ENCODE measurements around the gene P2RX4. TPM values are rescaled to one million over a fixed set of nuclear protein-coding genes. Genes with fewer than 3 reads are reported as not detected.
"Not testable (repeated sequence)": the region's sequence is repeated elsewhere in the genome, so short reads cannot be mapped to it uniquely, and the experiment has no call there.

The P2RX4 gene
- polyA plus RNA-seq, 3 donors, result 61.8 to 87.7 (median 74.7) TPM

DNA sequence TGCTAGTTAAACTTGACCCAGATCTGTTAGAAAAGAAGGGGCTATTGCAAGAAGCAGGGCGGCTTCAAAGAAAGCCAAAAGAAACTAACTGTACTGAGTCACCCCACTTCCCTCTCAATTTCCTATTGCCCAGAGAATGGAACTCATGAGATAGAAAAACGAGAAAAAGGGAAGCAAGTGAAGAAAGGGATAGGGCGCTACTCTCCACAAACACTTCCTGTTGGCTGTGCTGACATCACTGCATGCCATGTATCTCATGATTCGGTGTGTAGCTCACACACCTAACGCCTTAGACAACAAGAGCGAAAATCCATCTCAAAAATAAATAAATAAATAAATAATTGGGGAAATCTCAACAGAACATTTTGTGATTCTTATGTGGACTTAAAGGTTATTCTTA is 13.0 kb upstream of the P2RX4 start:
- TF ChIP-seq, protein P1, sequence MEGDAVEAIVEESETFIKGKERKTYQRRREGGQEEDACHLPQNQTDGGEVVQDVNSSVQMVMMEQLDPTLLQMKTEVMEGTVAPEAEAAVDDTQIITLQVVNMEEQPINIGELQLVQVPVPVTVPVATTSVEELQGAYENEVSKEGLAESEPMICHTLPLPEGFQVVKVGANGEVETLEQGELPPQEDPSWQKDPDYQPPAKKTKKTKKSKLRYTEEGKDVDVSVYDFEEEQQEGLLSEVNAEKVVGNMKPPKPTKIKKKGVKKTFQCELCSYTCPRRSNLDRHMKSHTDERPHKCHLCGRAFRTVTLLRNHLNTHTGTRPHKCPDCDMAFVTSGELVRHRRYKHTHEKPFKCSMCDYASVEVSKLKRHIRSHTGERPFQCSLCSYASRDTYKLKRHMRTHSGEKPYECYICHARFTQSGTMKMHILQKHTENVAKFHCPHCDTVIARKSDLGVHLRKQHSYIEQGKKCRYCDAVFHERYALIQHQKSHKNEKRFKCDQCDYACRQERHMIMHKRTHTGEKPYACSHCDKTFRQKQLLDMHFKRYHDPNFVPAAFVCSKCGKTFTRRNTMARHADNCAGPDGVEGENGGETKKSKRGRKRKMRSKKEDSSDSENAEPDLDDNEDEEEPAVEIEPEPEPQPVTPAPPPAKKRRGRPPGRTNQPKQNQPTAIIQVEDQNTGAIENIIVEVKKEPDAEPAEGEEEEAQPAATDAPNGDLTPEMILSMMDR (IDR thresholded peaks at IDR 0.05), result no peak
- Histone ChIP-seq H3K4me2 (replicated peaks; ENCODE audit: extremely low read depth, low read length, poor library complexity, severe bottlenecking) (peak overlapping the region; percentile 66), H3K9ac (ENCODE audit: insufficient read depth, low read length, poor library complexity, severe bottlenecking) (peak overlapping the region; percentile 19), H3K4me3 (replicated peaks in 1 of 3; ENCODE audit: low read depth in 2 of 3, low read length in 3 of 3) (peak overlapping the region in 1 of 3 experiments; percentile 58), H3K27ac (ENCODE audit: low read depth in 1 of 2, low read length in 2 of 2) (peak overlapping the region; percentile 90 to 93), H2AFZ (ENCODE audit: insufficient read depth, low read depth, low read length, poor library complexity, severe bottlenecking) (no peak overlapping the region), H3K9me3 (replicated peaks in 1 of 2; ENCODE audit: control insufficient read depth in 1 of 2, insufficient read depth in 1 of 2, low read length in 2 of 2) (no peaks in the 10 kb centered on the region), H3K36me3 (replicated peaks in 1 of 2; ENCODE audit: control insufficient read depth in 1 of 2, insufficient read depth in 2 of 2, low read length in 2 of 2) (no peaks in the 10 kb centered on the region), H3K4me1 (ENCODE audit: control insufficient read depth in 1 of 2, insufficient read depth in 2 of 2, low read length in 2 of 2) (peaks cover 15 to 22% of the 10 kb centered on the region in 2 donors), H3K79me2 (ENCODE audit: insufficient read depth, low read length) (no peaks in the 10 kb centered on the region), H4K20me1 (ENCODE audit: insufficient read depth, low read length) (no peaks in the 10 kb centered on the region), H3K27me3 (ENCODE audit: control insufficient read depth in 2 of 2, insufficient read depth in 2 of 2, low read length in 2 of 2) (no peaks in the 10 kb centered on the region)
- Mint-ChIP-seq H3K4me1 (peaks cover 15% of the 10 kb centered on the region), H3K9me3 (peaks cover 0 to 1% (median 0%) of the 10 kb centered on the region in 7 donors), H3K36me3 (no peaks in the 10 kb centered on the region), H3K27ac (peak overlapping the region; percentile 95 to 99 (median 98)), H3K27me3 (ENCODE audit: low read depth in 3 of 3) (peaks cover 0 to 3% (median 0%) of the 10 kb centered on the region in 3 donors), H3K4me3 (peak overlapping the region; percentile 52 to 72)
- intact Hi-C loops (cut with micrococcal nuclease), result loop anchor here in 1 of 2 donors (1.0 kb wide), 1 partner anchor 68 kb away; no protein-coding TSS in a partner anchor
- peak; percentile 90 to 98 (median 97) for DNase-seq
- WGBS (ENCODE audit: insufficient coverage), result no CpG with 5 or more reads among the region's 6 CpGs

DNA sequence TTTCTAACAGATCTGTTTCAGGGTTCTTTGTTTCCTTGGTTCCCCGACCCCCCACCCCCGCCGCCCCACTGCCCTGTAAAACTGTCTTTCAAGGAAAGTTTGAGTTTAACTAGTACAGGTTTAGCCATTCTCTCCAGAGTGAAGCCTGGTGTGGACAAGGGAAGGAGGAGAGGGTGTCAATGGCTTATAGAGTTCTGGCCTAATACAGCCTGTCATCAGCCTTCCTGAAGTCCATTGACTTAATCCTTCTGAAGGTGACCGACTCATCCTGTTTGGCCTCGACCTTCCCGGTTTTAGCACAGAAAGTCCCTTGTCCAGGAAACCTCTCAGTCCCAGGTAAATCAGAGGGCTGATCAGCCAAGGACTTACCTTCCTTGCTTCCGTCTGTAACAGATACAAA is 11.0 kb upstream of the P2RX4 start:
- Histone ChIP-seq H3K9me3 (replicated peaks in 1 of 2; ENCODE audit: control insufficient read depth in 1 of 2, insufficient read depth in 1 of 2, low read length in 2 of 2) (no peaks in the 10 kb centered on the region), H3K4me1 (ENCODE audit: control insufficient read depth in 1 of 2, insufficient read depth in 2 of 2, low read length in 2 of 2) (peaks cover 15 to 22% of the 10 kb centered on the region in 2 donors), H3K4me3 (replicated peaks in 1 of 3; ENCODE audit: low read depth in 2 of 3, low read length in 3 of 3) (no peak overlapping the region), H3K27me3 (ENCODE audit: control insufficient read depth in 2 of 2, insufficient read depth in 2 of 2, low read length in 2 of 2) (no peaks in the 10 kb centered on the region), H4K20me1 (ENCODE audit: insufficient read depth, low read length) (no peaks in the 10 kb centered on the region), H3K4me2 (replicated peaks; ENCODE audit: extremely low read depth, low read length, poor library complexity, severe bottlenecking) (no peak overlapping the region), H3K36me3 (replicated peaks in 1 of 2; ENCODE audit: control insufficient read depth in 1 of 2, insufficient read depth in 2 of 2, low read length in 2 of 2) (no peaks in the 10 kb centered on the region), H3K9ac (ENCODE audit: insufficient read depth, low read length, poor library complexity, severe bottlenecking) (no peak overlapping the region), H2AFZ (ENCODE audit: insufficient read depth, low read depth, low read length, poor library complexity, severe bottlenecking) (no peak overlapping the region), H3K27ac (ENCODE audit: low read depth in 1 of 2, low read length in 2 of 2) (no peak overlapping the region), H3K79me2 (ENCODE audit: insufficient read depth, low read length) (no peaks in the 10 kb centered on the region)
- Mint-ChIP-seq H3K4me3 (no peak overlapping the region), H3K9me3 (peaks cover 0 to 1% (median 0%) of the 10 kb centered on the region in 7 donors), H3K27me3 (ENCODE audit: low read depth in 3 of 3) (no peaks in the 10 kb centered on the region), H3K27ac (peak overlapping the region in 3 of 7 donors; percentile 63 to 96 (median 95)), H3K36me3 (no peaks in the 10 kb centered on the region), H3K4me1 (peaks cover 20% of the 10 kb centered on the region)
- 92% methylated on average over 3 of the region's 7 CpGs for WGBS (ENCODE audit: insufficient coverage)
- TF ChIP-seq, protein P1 (IDR thresholded peaks at IDR 0.05), result no peak
- intact Hi-C loops (cut with micrococcal nuclease), result no loop called here
- no peak for DNase-seq

DNA sequence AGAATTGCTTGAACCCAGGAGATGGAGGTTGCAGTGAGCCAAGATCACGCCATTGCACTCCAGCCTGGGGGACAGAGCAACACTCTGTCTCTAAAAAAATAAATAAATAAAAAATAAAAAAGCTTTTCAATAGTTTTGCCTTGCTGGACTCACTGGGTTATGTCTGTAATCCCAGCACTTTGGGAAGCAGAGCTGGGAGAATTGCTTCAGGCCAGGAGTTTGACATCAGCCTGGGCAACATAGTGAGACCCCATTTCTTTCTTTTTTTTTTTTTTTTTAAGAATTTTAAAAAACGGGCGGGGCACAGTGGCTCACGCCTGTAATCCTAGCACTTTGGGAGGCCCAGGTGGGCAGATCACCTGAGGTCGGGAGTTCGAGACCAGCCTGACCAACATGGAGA is 8.8 kb upstream of the P2RX4 start:
- intact Hi-C loops (cut with micrococcal nuclease); H3K36me3 Mint-ChIP-seq: not testable (repeated sequence)

More for the DNA sequence above, 8.8 kb upstream of the P2RX4 start:
- H3K27me3 Mint-ChIP-seq (ENCODE audit: low read depth in 3 of 3); H3K79me2 ChIP-seq (ENCODE audit: insufficient read depth, low read length); H3K36me3 ChIP-seq (replicated peaks in 1 of 2; ENCODE audit: control insufficient read depth in 1 of 2, insufficient read depth in 2 of 2, low read length in 2 of 2); H3K9ac ChIP-seq (ENCODE audit: insufficient read depth, low read length, poor library complexity, severe bottlenecking); DNase-seq; H3K4me3 Mint-ChIP-seq; H3K27ac Mint-ChIP-seq; H3K9me3 ChIP-seq (replicated peaks in 1 of 2; ENCODE audit: control insufficient read depth in 1 of 2, insufficient read depth in 1 of 2, low read length in 2 of 2); H3K9me3 Mint-ChIP-seq; H3K27me3 ChIP-seq (ENCODE audit: control insufficient read depth in 2 of 2, insufficient read depth in 2 of 2, low read length in 2 of 2); H4K20me1 ChIP-seq (ENCODE audit: insufficient read depth, low read length); H3K4me2 ChIP-seq (replicated peaks; ENCODE audit: extremely low read depth, low read length, poor library complexity, severe bottlenecking); H3K4me3 ChIP-seq (replicated peaks in 1 of 3; ENCODE audit: low read depth in 2 of 3, low read length in 3 of 3); H2AFZ ChIP-seq (ENCODE audit: insufficient read depth, low read depth, low read length, poor library complexity, severe bottlenecking); H3K27ac ChIP-seq (ENCODE audit: low read depth in 1 of 2, low read length in 2 of 2): not testable (repeated sequence)
- H3K4me1 ChIP-seq (ENCODE audit: control insufficient read depth in 1 of 2, insufficient read depth in 2 of 2, low read length in 2 of 2), result peaks cover 18 to 21% of the 10 kb centered on the region in 2 donors
- WGBS (ENCODE audit: insufficient coverage), result no CpG with 5 or more reads among the region's 6 CpGs
- peaks cover 31% of the 10 kb centered on the region for H3K4me1 Mint-ChIP-seq
